HG02623 (cell line): ENCODE results near the gene ZDHHC14.
A peak's percentile ranks its signal among the peaks of the same experiment; 100 is the strongest.

ENCODE experiments used
- ATAC-seq: cut with Tn5 transposase; IDR thresholded peaks from one replicate; pipeline ENCODE4 v1.9.1; 2021; ENCODE audit warnings: moderate library complexity; ENCODE audit not compliant: unreplicated experiment

ZDHHC14 gene

DNA sequence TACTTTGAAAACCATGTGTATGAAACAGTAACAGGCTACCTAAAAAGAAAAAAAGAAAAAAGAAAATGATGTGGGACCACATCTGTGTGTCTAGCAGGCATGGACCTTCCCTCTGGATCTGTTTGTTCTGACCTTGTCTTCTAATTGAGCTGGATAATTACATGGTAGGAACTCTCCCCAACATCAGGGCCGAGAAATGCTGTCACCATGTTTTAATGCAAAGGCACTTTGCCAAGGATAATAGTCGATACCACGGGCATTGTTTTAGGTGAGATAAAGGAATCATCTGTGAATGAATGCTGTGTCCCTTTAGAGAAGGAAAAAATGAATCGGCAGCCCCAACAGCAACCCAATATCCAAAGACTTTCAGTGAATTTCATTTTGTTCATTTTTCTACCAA, 149.1 kb downstream of the ZDHHC14 start:
- ATAC-seq: no peak

DNA sequence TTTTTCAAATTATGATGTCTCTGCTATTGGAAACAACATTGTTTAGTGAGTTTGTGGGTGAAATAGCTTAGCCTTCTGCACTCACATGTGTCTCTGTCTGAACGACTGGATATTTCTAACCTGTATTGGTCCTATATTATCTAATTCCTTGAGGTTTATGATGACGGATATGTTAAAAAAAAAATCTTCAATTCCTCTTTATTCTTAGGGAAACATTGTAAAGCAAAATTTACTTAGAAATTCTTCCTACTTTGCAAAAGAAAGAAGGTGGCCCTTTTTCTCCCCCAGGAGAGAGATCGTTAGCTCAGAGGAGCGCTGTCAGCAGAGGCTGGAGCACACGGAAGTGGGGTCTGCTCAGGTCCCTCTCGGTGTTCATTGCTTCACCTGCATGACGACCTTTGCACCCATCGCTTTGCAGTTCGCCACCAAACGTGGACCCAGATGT, 149.8 kb downstream of the ZDHHC14 start:
- no peak for ATAC-seq

DNA sequence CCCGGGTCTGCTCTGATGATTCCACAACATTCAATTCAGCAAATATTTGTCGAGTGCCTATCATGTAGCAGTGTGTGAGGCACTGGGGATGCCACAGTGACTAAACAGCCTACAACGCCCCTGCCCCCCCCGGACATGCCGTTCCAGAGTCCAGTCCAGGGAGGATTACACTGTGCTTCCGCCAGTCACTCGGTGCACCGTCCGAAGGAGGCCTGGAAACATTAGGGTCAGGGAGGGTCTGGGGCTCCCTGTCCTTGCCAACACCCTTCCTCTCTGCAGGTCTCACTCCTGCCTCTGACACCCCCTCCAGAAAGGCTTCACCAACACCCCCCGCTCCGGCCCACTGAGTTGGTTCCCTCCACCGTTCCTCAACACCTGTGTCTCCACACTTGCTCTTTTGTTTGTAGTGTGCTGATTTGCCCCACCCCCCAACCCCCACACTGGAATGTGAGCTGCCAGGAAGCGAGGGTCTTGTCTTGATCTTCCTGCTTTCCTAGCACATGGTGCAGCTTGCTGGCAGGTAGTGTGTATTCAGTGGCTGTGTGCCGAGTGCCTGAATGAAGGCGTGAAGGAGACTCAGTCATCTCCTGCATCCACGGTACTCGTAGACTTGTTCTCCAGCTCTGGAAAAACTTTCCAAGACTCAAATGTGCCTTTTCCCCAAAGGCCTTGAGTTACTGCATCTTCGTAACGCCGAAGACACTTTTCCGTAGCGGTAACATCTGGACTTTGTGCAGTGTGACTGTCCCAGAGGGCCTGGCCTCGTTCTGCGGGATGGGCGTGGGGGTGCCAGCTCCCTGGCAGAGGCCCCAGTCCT, 150.4 kb downstream of the ZDHHC14 start:
- no peak for ATAC-seq

DNA sequence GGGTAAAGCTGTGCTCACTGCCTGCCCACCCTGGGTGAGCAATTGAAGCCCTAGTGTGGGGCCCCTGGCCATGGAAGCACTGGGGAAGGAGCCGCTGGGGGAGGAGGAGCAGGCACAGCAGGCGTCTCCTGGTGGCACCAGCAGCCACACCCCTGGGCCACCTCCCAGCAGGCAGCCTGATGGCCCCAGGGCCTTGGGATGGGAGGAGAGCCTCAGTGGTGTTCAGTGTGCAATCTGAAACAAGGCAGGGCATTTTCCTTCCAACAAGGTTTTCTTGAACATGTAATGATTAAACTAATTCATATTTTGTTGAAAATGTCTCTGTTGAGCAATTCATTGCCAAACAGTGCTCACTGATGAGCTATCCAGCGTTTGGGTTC, 151.0 kb downstream of the ZDHHC14 start:
- no peak for ATAC-seq

DNA sequence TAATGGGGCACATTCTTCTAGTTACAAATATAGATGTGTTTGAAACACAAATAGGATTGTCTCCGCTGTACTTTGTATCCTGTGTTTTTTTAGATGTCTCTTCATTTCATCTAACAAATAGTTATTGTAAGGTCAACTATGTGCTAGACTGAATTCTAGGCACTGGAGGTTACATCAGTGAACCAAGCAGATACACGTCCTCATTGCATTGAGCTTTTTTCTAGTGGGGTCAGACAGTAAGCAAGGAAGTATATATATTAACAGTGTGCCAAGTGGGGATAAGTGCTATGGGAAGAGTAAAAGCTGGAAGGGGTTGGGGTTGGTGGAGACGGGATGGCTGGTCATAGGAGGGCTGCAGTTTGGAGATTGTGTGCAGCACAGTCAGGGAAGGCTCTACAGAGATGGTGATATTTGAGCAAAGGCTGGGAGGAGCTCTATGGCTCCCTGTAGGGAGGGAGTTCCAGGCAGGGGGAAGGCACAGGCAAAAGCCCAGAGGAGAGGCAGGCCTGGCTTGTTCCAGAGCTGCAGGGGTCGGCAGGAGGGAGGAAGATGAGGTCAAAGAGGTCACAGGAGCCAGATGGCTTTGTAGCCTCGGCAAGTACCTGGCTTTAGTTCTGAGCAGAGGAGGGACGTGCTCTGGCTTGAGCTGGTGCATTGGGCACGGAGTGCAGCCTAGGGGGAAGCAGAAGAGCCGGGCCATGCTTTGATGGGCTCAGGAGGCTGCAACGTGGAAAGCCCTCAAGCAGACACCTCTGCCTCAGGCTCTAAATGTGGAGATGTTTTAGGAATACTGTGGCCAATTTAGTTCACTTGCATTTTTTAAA, 152.3 kb downstream of the ZDHHC14 start:
- no peak for ATAC-seq

DNA sequence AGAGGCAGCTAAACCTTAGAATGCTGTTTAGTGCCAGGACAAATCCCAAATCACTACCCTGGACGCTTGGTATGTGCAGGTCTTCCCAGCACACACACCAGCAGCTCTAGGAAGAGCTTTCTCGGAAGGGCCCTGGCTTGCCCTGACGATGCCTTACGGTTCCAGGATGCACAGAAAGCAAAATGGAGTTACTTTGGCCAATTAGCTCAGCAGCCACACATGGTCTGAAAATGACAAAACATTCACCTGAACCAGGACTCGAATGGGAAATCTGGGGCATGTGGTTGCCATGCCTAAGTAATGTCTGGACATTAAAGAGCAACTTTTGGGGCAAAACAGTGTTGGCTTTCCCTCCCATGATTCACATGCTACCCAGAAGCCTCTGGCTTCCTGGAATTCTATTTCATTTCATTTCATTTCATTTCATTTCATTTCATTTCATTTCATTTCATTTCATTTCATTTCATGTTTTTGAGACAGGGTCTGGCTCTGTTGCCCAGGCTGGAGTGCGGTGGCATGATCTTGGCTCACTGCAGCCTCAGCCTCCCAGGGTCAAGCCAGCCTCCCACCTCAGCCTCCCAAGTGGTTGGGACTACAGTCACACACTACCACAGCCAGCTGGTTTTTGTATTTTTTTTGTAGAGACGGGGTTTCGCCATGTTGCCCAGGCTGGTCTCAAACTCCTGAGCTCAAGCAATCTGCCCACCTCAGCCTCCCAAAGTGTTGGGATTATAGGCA, 153.3 kb downstream of the ZDHHC14 start:
- ATAC-seq: no peak

DNA sequence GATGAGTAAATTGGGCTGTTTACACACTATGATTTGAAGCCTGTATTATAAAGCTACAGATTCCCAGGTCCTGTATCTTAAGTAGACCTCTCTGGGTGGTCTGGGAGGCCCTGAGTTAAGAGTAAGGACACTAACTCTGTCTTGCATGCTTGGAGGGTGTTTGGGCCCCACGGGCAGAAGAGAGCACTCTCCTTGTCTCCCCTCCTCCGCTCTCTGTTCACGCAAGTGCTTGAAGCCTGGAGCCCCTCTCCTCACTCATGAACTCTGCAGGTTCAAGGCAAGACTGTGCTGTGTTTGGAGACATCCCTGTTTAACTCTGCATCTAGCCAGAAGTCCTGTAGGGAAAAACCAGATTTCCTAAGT, 154.0 kb downstream of the ZDHHC14 start:
- no peak for ATAC-seq

DNA sequence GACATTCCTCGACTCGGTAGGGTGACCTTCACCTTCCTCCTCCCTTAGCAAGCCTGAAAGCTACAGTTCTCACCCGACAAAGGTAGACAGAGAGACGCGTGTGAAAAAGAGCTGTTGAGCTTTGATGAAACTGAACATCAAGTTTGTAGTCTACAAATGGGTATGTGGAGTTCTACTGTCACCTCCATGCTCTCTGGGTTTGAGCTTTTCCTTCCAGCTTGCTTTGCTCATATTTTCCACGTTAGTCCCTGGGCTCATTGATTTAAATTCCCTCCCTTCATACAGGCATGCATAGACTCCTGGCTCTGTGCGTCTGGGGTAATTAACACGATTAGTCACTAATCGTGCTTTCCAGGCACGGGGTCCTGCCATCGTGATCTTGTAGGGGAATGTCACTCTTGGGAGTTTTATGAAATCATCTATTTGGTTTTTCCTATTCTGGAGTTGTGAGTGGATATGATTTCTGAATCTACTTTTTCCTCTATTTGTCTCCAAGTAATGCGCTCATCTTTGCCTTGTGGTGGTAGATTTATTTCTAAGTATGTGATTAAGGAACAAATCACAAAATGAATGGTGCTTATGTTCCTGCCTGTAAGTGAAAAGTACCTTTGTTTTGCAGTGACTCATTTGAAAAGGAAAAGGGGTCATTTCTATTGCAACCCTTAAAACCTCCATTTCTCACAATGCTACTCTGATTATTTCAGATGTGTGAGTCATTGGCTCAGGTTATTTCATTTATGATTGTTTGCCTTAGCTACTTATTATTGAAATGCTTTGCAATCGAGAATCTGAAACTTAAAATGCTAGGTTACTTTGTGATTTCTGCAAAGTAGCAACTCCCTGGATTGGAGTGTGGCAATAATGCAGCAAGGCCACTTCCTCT, 154.6 kb downstream of the ZDHHC14 start:
- peak; percentile 41 for ATAC-seq

DNA sequence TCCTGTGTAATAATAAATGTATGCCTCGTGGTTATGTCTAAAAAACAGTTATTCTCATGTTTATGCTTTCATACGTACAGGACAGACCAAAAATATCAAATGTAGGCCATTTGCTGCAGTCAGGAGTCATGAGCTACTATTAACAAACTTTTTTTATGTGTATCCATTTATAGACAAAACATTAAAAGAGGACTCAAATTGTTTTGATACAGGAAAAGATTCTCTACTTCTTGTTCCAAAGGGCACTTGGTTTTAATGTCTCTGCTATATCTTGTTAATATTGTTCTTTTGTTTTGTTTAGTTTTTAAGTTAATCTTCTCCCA, 155.2 kb downstream of the ZDHHC14 start:
- ATAC-seq: no peak

DNA sequence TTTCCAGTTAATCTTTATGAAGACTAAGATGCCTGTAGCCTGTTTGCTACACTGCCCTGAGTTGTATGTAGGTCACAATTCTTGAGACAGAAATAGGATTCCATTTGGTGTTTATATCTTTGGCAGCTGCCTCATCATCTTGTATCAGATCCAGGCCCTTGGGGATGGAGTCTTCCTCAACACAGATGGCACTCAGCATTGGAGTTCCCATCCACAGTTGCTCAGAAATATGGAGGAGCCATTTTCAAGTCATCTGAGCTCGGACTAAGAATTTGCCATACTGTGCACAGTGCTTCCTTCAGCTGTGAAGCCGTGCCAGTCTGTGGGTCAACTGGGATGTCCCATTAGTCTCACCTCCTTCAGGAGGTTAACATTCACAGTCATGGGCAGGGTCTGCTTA, 156.6 kb downstream of the ZDHHC14 start:
- ATAC-seq: no peak

DNA sequence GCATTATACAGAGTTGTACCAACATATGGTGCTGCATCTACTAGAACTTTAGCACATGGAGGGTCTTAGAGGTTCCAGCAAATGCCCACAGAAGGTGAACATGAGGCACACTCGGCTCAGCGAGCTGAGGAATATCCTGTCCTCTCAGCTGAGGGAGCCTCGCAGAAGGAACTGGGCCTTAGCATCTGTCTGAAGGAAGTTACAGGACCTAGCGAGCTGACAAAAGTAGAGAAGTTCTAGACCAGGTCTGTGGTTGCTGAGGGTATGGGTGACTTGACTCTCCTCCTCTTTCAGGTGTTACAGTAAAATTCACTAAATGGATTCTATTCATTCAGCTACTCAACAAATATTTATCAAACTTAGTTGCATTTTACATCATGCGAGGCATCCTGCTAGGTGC, 157.2 kb downstream of the ZDHHC14 start:
- no peak for ATAC-seq

DNA sequence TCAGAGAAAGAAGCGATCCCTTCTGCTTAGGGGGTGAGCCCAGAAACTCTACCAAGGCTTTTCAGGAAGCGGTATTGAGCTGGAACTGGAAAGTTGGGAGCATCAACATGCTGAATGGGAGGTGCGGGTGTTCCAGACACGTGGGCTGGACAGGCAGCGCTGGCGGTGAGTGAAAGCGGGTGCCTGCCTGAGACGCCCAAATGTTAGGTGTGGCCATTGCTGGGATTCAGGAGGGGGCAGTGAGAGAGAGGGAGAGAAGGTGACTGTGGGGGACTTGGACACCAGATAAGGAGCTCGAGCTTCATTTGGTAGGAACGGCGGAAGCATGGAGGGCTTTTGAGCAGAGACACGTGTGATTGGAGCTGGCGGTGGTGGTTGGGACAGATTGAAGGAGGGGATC, 157.7 kb downstream of the ZDHHC14 start:
- no peak for ATAC-seq

DNA sequence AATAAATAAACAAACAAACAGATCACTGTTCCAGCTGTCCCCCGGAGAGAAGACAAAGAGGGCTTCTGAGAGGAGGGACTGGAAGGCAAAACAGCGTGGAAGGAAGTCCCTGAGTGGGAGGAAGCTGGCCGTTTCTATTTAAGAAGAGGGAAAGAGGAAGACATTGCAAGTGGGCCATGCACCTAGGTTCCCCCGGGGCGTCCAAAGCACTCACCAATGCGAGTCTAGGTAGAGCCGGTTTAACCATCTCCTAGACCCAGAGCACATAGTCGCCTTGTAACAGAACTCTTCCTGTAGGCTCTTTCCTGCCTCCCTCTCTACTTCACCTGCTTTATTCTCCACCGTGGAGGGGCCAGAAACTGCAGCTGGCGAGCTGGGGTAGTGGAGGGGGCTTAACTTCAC, 158.4 kb downstream of the ZDHHC14 start:
- ATAC-seq: no peak

DNA sequence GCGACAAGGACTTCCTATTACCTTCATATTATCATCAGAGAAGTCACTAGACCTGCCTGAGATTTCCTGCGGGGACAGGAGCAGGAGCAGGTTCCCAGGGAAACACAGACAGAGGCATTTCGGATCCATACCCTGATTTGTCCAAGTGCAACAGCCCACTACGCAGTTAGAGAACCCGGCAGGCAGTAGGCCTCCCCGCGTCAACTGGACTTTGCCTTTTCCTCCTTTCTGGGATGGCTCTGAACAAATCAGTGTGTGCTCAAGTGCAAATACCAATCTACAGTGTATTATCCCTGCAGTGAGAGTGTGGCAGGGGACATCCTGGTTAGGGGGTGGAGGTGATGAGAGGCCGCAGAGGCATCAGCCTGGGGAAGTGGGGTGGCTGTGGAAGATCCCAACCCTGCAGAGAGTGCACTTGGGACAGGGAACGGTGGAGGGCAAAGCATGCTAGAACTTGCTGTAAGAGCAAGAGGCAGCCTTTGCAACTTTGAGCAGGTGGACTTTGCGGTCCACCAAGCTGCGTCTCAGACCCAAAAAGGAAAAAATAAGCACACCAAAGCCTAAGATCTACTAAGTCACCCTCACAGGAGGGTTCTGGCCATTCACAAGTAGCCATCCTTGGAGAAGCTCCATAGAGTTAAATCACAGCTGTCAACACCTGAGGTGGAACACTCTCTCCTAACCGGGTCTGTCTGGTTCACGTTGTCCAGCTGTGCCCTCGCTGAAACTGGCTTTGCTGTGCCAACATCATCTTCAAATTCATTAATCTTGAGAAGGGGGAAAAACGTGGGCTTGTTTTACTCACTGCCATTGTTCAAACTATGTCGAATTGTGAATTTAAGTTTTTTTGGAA, 159.1 kb downstream of the ZDHHC14 start:
- no peak for ATAC-seq

DNA sequence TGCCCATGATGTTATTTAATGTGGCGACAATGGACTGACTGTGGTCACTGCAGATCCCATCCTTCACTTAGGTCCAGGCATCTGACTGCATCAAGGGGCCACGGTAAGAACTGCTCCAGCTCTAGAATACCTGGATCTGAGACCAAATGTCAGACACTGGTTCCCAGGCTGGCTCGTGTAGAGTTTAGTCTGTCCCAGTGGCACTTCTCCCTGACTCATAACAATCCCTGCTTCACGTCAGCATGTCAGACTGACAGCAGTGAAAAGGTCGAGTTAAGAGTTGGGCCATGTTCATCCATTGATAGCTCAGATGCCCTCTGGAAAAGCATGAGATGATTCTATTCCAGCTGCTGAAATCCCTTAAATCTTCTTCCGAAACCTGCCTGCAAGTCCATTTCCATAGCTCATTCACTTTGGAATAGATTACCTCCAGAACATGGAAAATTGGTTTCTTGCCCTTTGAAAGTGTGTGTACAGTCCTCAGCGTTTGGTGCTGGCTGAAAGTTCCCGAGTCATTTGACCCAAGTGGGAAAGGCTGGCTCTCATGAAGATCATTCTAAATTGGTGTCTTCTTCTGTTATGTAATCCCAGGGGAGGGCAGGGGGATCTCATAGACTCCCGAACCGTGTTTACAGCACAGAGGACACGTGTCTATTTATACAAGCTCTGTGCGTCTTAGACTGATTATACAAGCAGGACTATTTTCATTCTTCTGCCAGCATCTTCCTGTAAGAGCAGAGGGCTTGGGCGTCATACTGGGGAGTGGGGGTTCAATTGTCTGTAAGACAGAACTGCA, 160.8 kb downstream of the ZDHHC14 start:
- no peak for ATAC-seq

DNA sequence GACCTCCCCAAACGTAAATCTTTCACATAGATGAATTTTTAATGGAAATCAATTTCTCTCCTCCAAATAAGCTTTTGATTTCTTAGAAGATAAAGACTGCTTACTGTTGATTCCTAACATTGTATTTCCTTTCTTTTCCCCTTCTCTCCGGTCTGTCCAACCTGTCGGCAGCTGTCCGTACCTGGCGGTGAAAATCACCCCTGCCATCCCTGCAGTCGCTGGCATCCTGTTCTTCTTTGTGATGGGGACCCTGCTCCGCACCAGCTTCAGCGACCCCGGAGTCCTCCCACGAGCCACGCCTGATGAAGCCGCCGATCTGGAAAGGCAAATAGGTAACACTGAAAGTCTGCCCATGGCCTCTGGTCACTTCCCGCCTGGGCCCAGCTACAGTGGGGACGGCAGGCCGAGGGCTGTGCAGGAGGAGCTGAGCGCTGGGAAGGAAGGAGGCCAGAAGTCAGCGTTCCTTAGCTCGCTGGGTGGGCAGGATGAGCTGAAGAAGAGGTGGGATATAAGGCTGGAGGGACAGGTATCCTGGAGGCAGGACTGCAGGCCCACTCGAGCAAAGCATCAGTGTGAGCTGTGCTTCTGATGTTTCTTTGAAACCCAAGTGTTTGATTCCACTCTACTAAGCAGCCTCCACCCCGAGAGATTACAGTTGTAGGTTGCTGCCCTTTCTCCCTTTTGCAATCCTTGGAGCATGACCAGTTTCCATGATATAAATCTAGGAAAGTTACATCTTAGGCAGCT, 161.6 kb downstream of the ZDHHC14 start:
- ATAC-seq: no peak

DNA sequence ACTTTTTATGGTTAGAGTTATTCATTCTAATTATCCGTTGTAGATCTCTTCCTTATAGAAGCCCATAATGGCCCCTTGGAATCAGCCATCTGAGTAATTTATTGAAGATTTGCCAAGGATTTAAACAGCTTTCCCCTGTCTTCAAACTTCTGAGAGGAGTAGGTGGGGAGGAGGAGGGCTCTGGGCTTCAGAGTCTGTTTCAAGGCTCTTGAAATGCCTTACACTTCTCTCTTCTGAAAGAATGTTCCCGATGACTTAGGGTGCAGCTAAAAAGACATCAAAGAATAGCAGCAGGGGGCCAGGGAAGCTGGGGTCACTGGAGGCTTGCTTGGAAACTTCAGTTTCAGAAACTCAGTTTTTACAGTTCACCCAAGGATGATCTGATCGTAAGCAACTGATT, 165.3 kb downstream of the ZDHHC14 start:
- ATAC-seq: no peak

DNA sequence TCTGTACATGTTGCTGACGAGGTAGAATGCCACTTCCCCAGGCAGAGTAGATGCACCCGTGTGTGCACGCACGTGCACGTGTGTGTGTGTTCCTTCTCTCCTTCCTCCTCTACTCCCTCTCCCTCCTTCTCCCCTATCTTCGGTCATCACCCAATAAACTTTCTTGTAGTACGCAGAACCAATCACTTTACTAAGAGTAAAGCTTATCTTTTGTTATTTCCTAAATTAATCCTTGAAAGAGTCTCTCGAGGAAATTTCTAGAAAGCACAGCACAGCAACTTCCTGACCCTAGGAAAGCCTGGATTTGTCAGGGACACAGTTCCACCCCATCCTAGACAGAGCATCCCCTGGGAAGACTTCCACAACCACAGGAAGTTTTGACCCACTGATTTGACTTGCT, 166.1 kb downstream of the ZDHHC14 start:
- ATAC-seq: no peak
